Measurements from ENCODE around the gene GPX7.
A peak's percentile ranks its signal among the peaks of the same experiment; 100 is the strongest.

Gene GPX7

GRCh38 chr1:52628614-52629324 is 26.6 kb downstream of the GPX7 start:
- peaks cover 11% of the 10 kb centered on the region for H3K27me3 Mint-ChIP-seq (ENCODE audit: low read depth)
- H3K4me3 Mint-ChIP-seq, result no peak overlapping the region
- peaks cover 3% of the 10 kb centered on the region for H3K9me3 Mint-ChIP-seq
- DNase-seq (ENCODE audit: low spot score), result no peak
- H3K27ac Mint-ChIP-seq, result no peak overlapping the region
- H3K4me1 Mint-ChIP-seq (ENCODE audit: low read depth), result peaks cover 14% of the 10 kb centered on the region
- peaks cover 3% of the 10 kb centered on the region for H3K36me3 Mint-ChIP-seq (ENCODE audit: low read depth)

DNA sequence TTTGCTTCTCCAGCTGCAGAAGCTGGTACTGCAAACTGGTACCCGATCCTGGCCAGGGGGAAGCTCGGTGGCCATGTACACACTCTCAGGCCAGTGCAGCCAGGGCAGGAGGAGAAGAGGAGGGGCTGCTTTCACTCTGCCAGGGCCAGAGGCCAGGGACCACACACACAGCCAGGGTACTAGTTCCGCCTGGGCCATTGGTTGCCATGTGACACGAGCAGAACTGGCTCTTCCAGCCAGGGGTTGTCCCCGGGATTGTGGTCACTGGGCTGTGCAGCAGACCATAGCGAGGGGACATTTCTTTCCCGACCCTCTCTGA is 27.1 kb downstream of the GPX7 start:
- peaks cover 12% of the 10 kb centered on the region for H3K27me3 Mint-ChIP-seq (ENCODE audit: low read depth)
- DNase-seq (ENCODE audit: low spot score), result no peak
- peaks cover 8% of the 10 kb centered on the region for H3K36me3 Mint-ChIP-seq (ENCODE audit: low read depth)
- H3K4me3 Mint-ChIP-seq, result no peak overlapping the region
- H3K4me1 Mint-ChIP-seq (ENCODE audit: low read depth), result peaks cover 19% of the 10 kb centered on the region
- no peaks in the 10 kb centered on the region for H3K9me3 Mint-ChIP-seq
- H3K27ac Mint-ChIP-seq, result no peak overlapping the region

DNA sequence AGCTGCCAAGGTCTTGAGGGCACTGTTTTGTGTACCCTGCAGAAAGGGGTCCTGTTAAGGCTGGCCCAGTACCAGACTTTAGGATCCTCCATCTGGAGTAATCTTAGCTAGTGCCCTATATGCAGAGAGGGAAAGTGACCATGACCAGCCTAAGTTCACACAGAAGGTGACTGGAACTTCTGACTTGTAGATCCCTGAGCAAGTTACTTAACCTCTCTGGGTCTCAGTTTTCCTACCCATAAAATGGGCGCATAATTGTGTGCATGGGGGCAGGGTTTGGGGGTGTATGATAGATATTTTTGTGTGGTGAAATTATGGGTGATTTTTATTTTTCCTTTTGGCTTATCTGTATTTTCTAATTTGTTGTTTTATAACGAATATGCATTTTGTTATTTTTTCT is 27.5 kb downstream of the GPX7 start:
- no peak for DNase-seq (ENCODE audit: low spot score)
- Mint-ChIP-seq H3K27me3 (ENCODE audit: low read depth) (peaks cover 12% of the 10 kb centered on the region), H3K9me3 (peaks cover 2% of the 10 kb centered on the region), H3K27ac (no peak overlapping the region), H3K4me3 (no peak overlapping the region), H3K36me3 (ENCODE audit: low read depth) (peaks cover 10% of the 10 kb centered on the region), H3K4me1 (ENCODE audit: low read depth) (peaks cover 22% of the 10 kb centered on the region)

DNA sequence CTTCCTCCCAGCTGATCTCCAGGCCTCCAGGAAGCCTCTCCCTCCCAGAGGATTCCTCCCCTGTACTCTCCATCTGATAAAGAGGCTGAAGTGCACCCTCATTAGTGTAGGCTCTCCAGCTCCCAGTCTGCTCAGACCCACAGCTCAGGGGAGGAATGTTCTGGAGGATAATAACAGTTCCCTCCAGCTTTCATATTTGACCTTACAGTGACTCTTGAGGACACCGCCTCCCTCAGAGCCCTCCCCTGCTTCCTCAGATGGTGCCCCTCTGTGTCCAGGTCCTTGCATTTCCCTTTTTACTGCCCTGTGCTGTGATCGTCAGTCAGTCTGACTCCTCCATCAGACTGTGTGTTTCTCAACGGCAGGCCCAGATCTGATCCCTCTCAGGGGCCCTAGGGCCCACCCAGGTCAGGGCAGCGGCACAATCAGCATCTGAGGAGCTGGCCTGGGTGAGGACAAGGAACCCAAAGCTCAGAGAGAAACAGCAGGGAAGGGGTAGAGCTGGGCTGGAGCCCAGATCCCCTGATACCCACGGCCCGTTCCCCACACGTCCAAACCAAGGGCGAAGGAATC is 29.7 kb downstream of the GPX7 start:
- Mint-ChIP-seq H3K4me3 (peak overlapping the region; percentile 43), H3K9me3 (peaks cover 8% of the 10 kb centered on the region), H3K36me3 (ENCODE audit: low read depth) (peaks cover 14% of the 10 kb centered on the region), H3K4me1 (ENCODE audit: low read depth) (peaks cover 34% of the 10 kb centered on the region), H3K27me3 (ENCODE audit: low read depth) (peaks cover 11% of the 10 kb centered on the region), H3K27ac (peak overlapping the region; percentile 67)
- no peak for DNase-seq (ENCODE audit: low spot score)

DNA sequence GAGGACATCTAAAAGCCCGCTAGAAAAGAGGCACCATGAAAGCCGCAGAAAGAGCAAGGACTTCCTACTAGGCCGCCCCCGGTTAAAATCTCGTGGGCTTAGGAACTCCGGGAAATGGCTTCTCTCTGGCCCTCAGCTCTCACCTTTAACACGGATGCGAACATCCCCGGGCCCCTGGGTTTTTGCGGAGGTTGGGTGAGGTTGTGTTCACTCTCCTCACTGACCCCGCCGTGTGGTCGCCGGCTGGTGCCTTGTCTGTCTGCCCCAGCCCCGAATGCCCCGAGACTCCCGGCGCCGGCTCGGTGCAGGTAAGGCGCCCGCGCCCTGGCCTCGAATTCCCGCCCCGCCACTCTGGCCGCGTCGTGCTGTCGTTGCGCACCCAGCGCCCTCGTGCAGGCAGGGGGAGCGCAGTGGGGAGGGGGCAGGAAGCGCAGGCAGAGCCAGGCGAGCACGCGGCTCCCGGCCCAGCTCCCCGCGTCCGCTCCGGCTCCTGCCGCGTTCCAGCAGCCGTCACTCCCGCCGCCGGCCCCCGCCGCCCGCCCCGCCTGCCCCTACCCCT is 30.6 kb downstream of the GPX7 start, which contains the start of gene SHISAL2A:
TSS of gene SHISAL2A (plus strand) at position 437 of the 559 bp plus-strand sequence. CDS start 326 bp downstream, outside the sequence.
- peak within 1 kb of the TSS; percentile 76 for H3K27ac Mint-ChIP-seq
- H3K4me1 Mint-ChIP-seq (ENCODE audit: low read depth), result peaks cover 44% of the 10 kb centered on the region
- H3K36me3 Mint-ChIP-seq (ENCODE audit: low read depth), result peaks cover 16% of the 10 kb centered on the region
- DNase-seq (ENCODE audit: low spot score), result peak; percentile 41
- H3K4me3 Mint-ChIP-seq, result peak within 1 kb of the TSS; percentile 71
- H3K9me3 Mint-ChIP-seq, result peaks cover 8% of the 10 kb centered on the region
- peaks cover 11% of the 10 kb centered on the region for H3K27me3 Mint-ChIP-seq (ENCODE audit: low read depth)

DNA sequence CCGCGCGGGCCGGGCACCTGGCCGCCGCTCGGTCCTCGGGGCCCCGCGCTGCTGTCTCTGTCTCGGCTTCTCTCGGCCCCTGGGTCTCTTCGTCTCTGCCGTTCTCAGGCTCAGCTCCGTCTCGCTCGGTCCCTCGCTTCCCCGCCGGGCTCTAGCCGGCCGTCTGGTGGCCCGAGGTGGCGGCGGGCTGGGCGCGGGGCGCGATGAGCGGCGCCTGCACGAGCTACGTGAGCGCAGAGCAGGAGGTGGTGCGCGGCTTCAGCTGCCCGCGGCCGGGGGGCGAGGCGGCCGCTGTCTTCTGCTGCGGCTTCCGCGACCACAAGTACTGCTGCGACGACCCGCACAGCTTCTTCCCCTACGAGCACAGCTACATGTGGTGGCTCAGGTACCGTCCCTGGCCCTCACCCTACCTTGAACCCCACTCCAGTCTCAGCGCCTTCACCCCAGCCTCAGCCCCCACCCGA is 31.2 kb downstream of the GPX7 start:
- Mint-ChIP-seq H3K27me3 (ENCODE audit: low read depth) (peaks cover 11% of the 10 kb centered on the region), H3K27ac (peak overlapping the region; percentile 76), H3K36me3 (ENCODE audit: low read depth) (peaks cover 17% of the 10 kb centered on the region), H3K4me1 (ENCODE audit: low read depth) (peaks cover 49% of the 10 kb centered on the region), H3K4me3 (peak overlapping the region; percentile 71), H3K9me3 (peaks cover 10% of the 10 kb centered on the region)
- DNase-seq (ENCODE audit: low spot score), result peak; percentile 14

- Mint-ChIP-seq H3K4me1 (ENCODE audit: low read depth) (peaks cover 50% of the 10 kb centered on the region), H3K27me3 (ENCODE audit: low read depth) (peaks cover 11% of the 10 kb centered on the region), H3K36me3 (ENCODE audit: low read depth) (peaks cover 19% of the 10 kb centered on the region), H3K27ac (peak overlapping the region; percentile 76), H3K4me3 (peak overlapping the region; percentile 71), H3K9me3 (peaks cover 11% of the 10 kb centered on the region)
- no peak for DNase-seq (ENCODE audit: low spot score)
Measured at GRCh38 chr1:52634111-52634510, 31.9 kb downstream of the GPX7 start.

DNA sequence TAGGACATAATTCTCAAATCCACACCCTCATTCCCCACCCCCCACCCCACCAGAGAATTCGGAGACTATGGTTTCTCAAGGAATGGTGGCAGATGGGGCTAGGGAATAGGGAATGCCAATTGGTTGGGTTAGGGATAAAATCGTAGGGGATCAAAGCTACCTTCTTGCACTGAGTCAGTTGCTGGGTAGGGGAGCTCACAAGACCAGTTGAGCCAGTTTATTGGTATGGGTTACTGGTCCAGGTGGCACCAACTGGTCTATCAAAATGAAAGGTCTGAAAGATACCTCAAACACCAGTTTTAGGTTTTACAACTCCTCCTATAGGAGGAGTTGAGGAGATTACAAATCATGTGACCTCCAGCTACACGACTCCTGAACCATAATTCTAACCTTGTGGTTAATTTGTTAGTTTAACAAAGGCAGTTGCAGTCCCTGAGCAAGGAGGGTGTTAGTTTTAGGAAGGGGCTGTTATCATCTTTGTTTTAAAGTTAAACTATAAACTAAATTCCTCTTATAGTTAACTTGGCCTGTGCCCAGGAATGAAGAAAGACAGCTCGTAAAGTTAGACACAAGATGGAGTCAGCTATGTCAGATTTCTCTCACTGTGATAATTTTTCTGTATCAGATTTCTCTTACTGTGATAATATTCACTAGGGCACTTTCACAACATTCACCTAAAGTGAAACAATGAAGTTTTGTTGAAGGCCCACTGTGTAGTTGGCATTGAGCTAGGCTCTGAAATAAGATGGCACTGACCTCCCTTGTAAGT is 33.3 kb downstream of the GPX7 start:
- Mint-ChIP-seq H3K4me1 (ENCODE audit: low read depth) (peaks cover 49% of the 10 kb centered on the region), H3K27me3 (ENCODE audit: low read depth) (peaks cover 11% of the 10 kb centered on the region), H3K4me3 (peak overlapping the region; percentile 47), H3K36me3 (ENCODE audit: low read depth) (peaks cover 21% of the 10 kb centered on the region), H3K27ac (peak overlapping the region; percentile 79), H3K9me3 (peaks cover 11% of the 10 kb centered on the region)
- no peak for DNase-seq (ENCODE audit: low spot score)

DNA sequence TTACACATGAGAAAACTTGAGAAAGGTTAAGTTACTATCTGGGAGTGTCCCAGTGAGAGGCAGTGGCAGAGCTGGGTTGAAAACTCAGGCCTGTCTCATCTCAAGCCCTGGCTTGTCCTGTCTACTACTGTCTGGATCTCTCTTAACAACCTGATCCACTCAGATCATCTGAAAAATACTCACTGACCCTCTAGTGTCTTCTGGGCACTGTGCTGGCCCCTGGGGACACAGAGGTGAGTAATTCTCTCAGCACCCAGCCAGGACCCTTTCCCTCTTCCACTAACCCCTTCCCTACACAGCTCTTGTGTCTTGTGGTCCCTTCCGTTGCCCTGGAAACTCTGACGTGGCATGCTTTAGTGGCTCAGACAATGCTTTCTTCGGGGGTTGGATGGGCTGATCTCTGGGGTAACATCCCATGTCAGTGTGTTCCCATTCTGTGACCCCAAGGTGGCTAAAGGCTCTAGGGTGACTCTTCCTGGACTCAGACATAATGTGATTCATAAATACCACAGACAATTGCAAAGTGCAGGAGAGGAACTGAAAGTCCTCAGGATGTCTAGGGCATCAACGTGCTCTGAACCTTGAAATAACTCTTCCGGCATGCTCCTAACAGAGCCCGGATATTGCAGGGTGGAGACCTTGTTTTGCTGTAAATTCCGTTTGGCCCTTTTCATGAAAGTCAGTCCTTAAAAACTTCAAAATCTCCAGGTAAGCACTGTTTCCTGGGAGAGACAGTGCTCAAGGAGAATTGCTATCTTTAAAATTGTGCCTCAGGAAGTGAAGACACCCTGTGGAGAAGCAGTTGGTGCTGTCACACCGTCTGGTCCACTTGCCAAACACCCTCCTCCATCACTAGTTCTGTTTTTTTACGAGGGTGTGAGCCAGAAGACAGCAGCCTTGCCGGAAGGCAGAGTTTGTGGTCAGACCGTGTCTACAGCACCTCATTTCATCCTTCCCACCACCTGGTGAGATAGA is 34.8 kb downstream of the GPX7 start:
- peak overlapping the region; percentile 84 for H3K4me3 Mint-ChIP-seq
- H3K27ac Mint-ChIP-seq, result peak overlapping the region; percentile 99
- peaks cover 52% of the 10 kb centered on the region for H3K4me1 Mint-ChIP-seq (ENCODE audit: low read depth)
- H3K27me3 Mint-ChIP-seq (ENCODE audit: low read depth), result peaks cover 8% of the 10 kb centered on the region
- peak; percentile 73 for DNase-seq (ENCODE audit: low spot score)
- H3K9me3 Mint-ChIP-seq, result peaks cover 11% of the 10 kb centered on the region
- peaks cover 26% of the 10 kb centered on the region for H3K36me3 Mint-ChIP-seq (ENCODE audit: low read depth)

DNA sequence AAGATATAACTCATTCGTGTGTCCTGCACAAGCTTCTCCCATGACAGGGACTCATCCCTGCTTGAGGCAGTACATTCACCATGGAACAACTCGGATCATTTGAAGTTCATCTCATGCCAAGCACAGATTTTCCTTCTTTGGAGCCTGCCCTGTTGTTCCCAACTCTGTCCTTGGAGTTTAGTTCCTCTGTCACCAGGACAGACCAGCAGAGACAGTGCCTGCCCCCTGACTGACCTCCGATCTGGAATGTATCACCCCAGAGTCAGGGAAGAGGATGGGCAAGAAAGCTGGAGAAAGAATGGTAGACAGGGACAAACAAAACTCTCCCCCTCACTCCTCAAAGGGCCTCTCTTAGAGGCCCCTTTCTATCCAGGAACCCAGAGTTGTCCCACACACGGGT is 35.8 kb downstream of the GPX7 start:
- Mint-ChIP-seq H3K27ac (peak overlapping the region; percentile 99), H3K4me1 (ENCODE audit: low read depth) (peaks cover 50% of the 10 kb centered on the region), H3K27me3 (ENCODE audit: low read depth) (peaks cover 5% of the 10 kb centered on the region), H3K4me3 (peak overlapping the region; percentile 84), H3K36me3 (ENCODE audit: low read depth) (peaks cover 26% of the 10 kb centered on the region), H3K9me3 (peaks cover 11% of the 10 kb centered on the region)
- no peak for DNase-seq (ENCODE audit: low spot score)

- H3K9me3 Mint-ChIP-seq, result peaks cover 3% of the 10 kb centered on the region
- peaks cover 12% of the 10 kb centered on the region for H3K36me3 Mint-ChIP-seq (ENCODE audit: low read depth)
- no peak for DNase-seq (ENCODE audit: low spot score)
- no peak overlapping the region for H3K4me3 Mint-ChIP-seq
- H3K27me3 Mint-ChIP-seq (ENCODE audit: low read depth), result no peaks in the 10 kb centered on the region
- no peak overlapping the region for H3K27ac Mint-ChIP-seq
- peaks cover 31% of the 10 kb centered on the region for H3K4me1 Mint-ChIP-seq (ENCODE audit: low read depth)
Measured at GRCh38 chr1:52640697-52641096, 38.5 kb downstream of the GPX7 start.

- no peak for DNase-seq (ENCODE audit: low spot score)
- H3K4me1 Mint-ChIP-seq (ENCODE audit: low read depth), result peaks cover 29% of the 10 kb centered on the region
- H3K4me3 Mint-ChIP-seq, result no peak overlapping the region
- H3K27me3 Mint-ChIP-seq (ENCODE audit: low read depth), result no peaks in the 10 kb centered on the region
- peak overlapping the region; percentile 29 for H3K27ac Mint-ChIP-seq
- H3K36me3 Mint-ChIP-seq (ENCODE audit: low read depth), result peaks cover 12% of the 10 kb centered on the region
- peaks cover 3% of the 10 kb centered on the region for H3K9me3 Mint-ChIP-seq
Measured at GRCh38 chr1:52641307-52641706, 39.1 kb downstream of the GPX7 start.

DNA sequence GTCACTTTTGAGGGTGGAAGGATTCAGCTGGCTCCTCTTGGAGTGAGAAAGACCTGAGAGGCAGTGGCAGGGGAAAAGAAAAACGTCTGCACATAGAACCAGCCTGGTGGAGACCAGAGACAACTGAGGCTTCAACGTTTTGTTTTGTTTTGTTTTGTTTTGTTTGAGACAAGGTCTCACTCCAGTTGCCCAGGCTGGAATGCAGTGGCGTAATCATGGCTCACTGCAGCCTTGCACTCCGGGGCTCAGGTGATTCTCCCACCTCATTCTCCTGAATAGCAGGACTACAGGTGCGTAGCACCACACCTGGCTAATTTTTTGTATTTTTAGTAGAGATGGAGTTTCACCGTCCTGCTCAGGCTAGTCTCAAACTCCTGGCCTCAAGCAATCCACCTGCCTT is 43.1 kb downstream of the GPX7 start:
- H3K4me1 Mint-ChIP-seq (ENCODE audit: low read depth), result peaks cover 7% of the 10 kb centered on the region
- DNase-seq (ENCODE audit: low spot score), result no peak
- no peaks in the 10 kb centered on the region for H3K9me3 Mint-ChIP-seq
- H3K27me3 Mint-ChIP-seq (ENCODE audit: low read depth), result no peaks in the 10 kb centered on the region
- no peak overlapping the region for H3K27ac Mint-ChIP-seq
- H3K36me3 Mint-ChIP-seq (ENCODE audit: low read depth), result peaks cover 5% of the 10 kb centered on the region
- H3K4me3 Mint-ChIP-seq, result no peak overlapping the region

Measured in T-helper 2 cell treated with Interferon-gamma antibody and Interleukin-4, amounts not matched to agents 5 μg/mL and 100 μg/mL, for 36 hours (primary cell).